ENCODE data around the gene TMEM143. TPM values are rescaled to one million over a fixed set of nuclear protein-coding genes. Genes with fewer than 3 reads are reported as not detected.
"Not testable (repeated sequence)": the region's sequence is repeated elsewhere in the genome, so short reads cannot be mapped to it uniquely, and the experiment has no call there.

TMEM143 gene
- total RNA-seq, 1 donor from 2014 or later: 105 TPM

GRCh38 chr19:48392860-48393558, 29.3 kb upstream of the TMEM143 start:
- no peak for ATAC-seq (ENCODE audit: poor library complexity)
- DNase-seq: no peak
- intact Hi-C loops (cut with DNase I): loop anchor here (5.0 kb wide), 1 partner anchor 76 kb away; no protein-coding TSS in a partner anchor

- not testable (repeated sequence) for DNase-seq; ATAC-seq (ENCODE audit: poor library complexity)
- intact Hi-C loops (cut with DNase I): loop anchor here (5.0 kb wide), 1 partner anchor 75 kb away; no protein-coding TSS in a partner anchor
These were observed 28.2 kb upstream of the TMEM143 start for GRCh38 chr19:48392006-48392344.

- intact Hi-C loops (cut with DNase I): loop anchor here (5.0 kb wide), 1 partner anchor 74 kb away; no protein-coding TSS in a partner anchor
- DNase-seq: peak; percentile 82
These were observed 27.6 kb upstream of the TMEM143 start, which contains the start of gene KDELR1 for GRCh38 chr19:48391100-48392005. KDELR1 (minus strand) TSS chr19:48391551; CDS start chr19:48391358, 193 bp downstream.

GRCh38 chr19:48390188-48391099, 26.7 kb upstream of the TMEM143 start:
- ATAC-seq (ENCODE audit: poor library complexity) (peak; percentile 84), DNase-seq (peak; percentile 80)
- intact Hi-C loops (cut with DNase I): loop anchor here (5.0 kb wide), 1 partner anchor 73 kb away; no protein-coding TSS in a partner anchor

More at GRCh38 chr19:48391100-48392005, 27.6 kb upstream of the TMEM143 start, which contains the start of gene KDELR1:
- ATAC-seq (ENCODE audit: poor library complexity): peak; percentile 97

GRCh38 chr19:48386981-48387380, 23.2 kb upstream of the TMEM143 start:
- ATAC-seq (ENCODE audit: poor library complexity) (no peak), DNase-seq (no peak)
- intact Hi-C loops (cut with DNase I): no loop called here

- ATAC-seq (ENCODE audit: poor library complexity) (no peak), DNase-seq (no peak)
- intact Hi-C loops (cut with DNase I): no loop called here
These were observed 21.8 kb upstream of the TMEM143 start for GRCh38 chr19:48385461-48386087.

GRCh38 chr19:48382286-48382685, 18.5 kb upstream of the TMEM143 start:
- DNase-seq: no peak
- intact Hi-C loops (cut with DNase I): no loop called here
- ATAC-seq (ENCODE audit: poor library complexity): no peak

- ATAC-seq (ENCODE audit: poor library complexity) (no peak), DNase-seq (no peak)
- intact Hi-C loops (cut with DNase I): no loop called here
These were observed 17.6 kb upstream of the TMEM143 start for GRCh38 chr19:48381178-48381950.

- ATAC-seq (ENCODE audit: poor library complexity) (no peak), DNase-seq (no peak)
- intact Hi-C loops (cut with DNase I): no loop called here
These were observed 15.3 kb upstream of the TMEM143 start for GRCh38 chr19:48379058-48379457.

- intact Hi-C loops (cut with DNase I): no loop called here
- ATAC-seq (ENCODE audit: poor library complexity) (no peak), DNase-seq (no peak)
These were observed 14.4 kb upstream of the TMEM143 start for GRCh38 chr19:48378194-48378570.

- ATAC-seq (ENCODE audit: poor library complexity) (no peak), DNase-seq (no peak)
- intact Hi-C loops (cut with DNase I): no loop called here
These were observed 9.8 kb upstream of the TMEM143 start for GRCh38 chr19:48373567-48373966.

GRCh38 chr19:48372904-48373303, 9.2 kb upstream of the TMEM143 start:
- intact Hi-C loops (cut with DNase I): no loop called here
- no peak for ATAC-seq (ENCODE audit: poor library complexity)
- DNase-seq: no peak

GRCh38 chr19:48371771-48372170, 8.0 kb upstream of the TMEM143 start:
- DNase-seq; intact Hi-C loops (cut with DNase I); ATAC-seq (ENCODE audit: poor library complexity): not testable (repeated sequence)

GRCh38 chr19:48371367-48371766, 7.6 kb upstream of the TMEM143 start:
- no peak for ATAC-seq (ENCODE audit: poor library complexity)
- DNase-seq: no peak
- intact Hi-C loops (cut with DNase I): no loop called here

GRCh38 chr19:48370955-48371354, 7.2 kb upstream of the TMEM143 start:
- intact Hi-C loops (cut with DNase I): no loop called here
- ATAC-seq (ENCODE audit: poor library complexity): no peak
- DNase-seq: no peak

GRCh38 chr19:48368936-48369335, 5.2 kb upstream of the TMEM143 start:
- DNase-seq (no peak), ATAC-seq (ENCODE audit: poor library complexity) (no peak)
- intact Hi-C loops (cut with DNase I): no loop called here

GRCh38 chr19:48367855-48368254, 4.1 kb upstream of the TMEM143 start:
- no peak for ATAC-seq (ENCODE audit: poor library complexity)
- no peak for DNase-seq
- intact Hi-C loops (cut with DNase I): no loop called here

Measured in Right ventricle myocardium superior (tissue), 1 donor.